Hematopoietic multipotent progenitor cell (in vitro differentiated cells): ENCODE measurements around the gene NLRP2B. TPM values are rescaled to one million over a fixed set of nuclear protein-coding genes. Genes with fewer than 3 reads are reported as not detected.
"Not testable (repeated sequence)": the region's sequence is repeated elsewhere in the genome, so short reads cannot be mapped to it uniquely, and the experiment has no call there.

Experiments used
- DNase-seq, 3 donors: peaks; one replicate each; pipeline ENCODE4 v3.0.0-alpha.2; 2011 to 2015; ENCODE audit warnings: low read depth in 2 of 3, low spot score in 2 of 3
- total RNA-seq: library from RNA; depleted of rRNA; stranded (reverse); fragments of >200 nt; gene quantifications from one replicate; pipeline ENCODE4 v1.2.3, GENCODE V29; 2012

Gene NLRP2B
- total RNA-seq, result not detected

- no peak for DNase-seq
Measured at GRCh38 chrX:57680160-57680559, at the start of gene NLRP2B. NLRP2B (minus strand) TSS chrX:57680260.

GRCh38 chrX:57725995-57726394, 45.9 kb upstream of the NLRP2B start:
- DNase-seq, result not testable (repeated sequence)

GRCh38 chrX:57681341-57681740, 1.3 kb upstream of the NLRP2B start:
- DNase-seq, result no peak

- no peak for DNase-seq
Measured at GRCh38 chrX:57678686-57679428, 1.2 kb downstream of the NLRP2B start.

- no peak for DNase-seq
Measured at GRCh38 chrX:57677132-57677858, 2.8 kb downstream of the NLRP2B start.

- DNase-seq, result no peak
Measured at GRCh38 chrX:57675320-57675719, 4.7 kb downstream of the NLRP2B start.

- no peak for DNase-seq
Measured at GRCh38 chrX:57674861-57675260, 5.2 kb downstream of the NLRP2B start.

- DNase-seq, result no peak
Measured at GRCh38 chrX:57669961-57670360, 10.1 kb downstream of the NLRP2B start.

GRCh38 chrX:57667010-57667409, 13.1 kb downstream of the NLRP2B start:
- DNase-seq, result no peak

- no peak for DNase-seq
Measured at GRCh38 chrX:57655065-57655464, 25.0 kb downstream of the NLRP2B start.

GRCh38 chrX:57652705-57653104, 27.4 kb downstream of the NLRP2B start:
- DNase-seq, result no peak

- DNase-seq, result no peak
Measured at GRCh38 chrX:57651169-57651919, 28.7 kb downstream of the NLRP2B start.

GRCh38 chrX:57647020-57647419, 33.0 kb downstream of the NLRP2B start:
- no peak for DNase-seq

GRCh38 chrX:57643698-57644097, 36.4 kb downstream of the NLRP2B start:
- DNase-seq, result no peak

- no peak for DNase-seq
Measured at GRCh38 chrX:57641338-57641737, 38.7 kb downstream of the NLRP2B start.

GRCh38 chrX:57640674-57641016, 39.4 kb downstream of the NLRP2B start:
- DNase-seq, result no peak

- not testable (repeated sequence) for DNase-seq
Measured at GRCh38 chrX:57629438-57629837, 50.6 kb downstream of the NLRP2B start.
